SK-N-MC (cell line): ENCODE measurements around the gene MBD5.

Source experiments
- EZH2 ChIP-seq: fragments of 200-600 bp; sonication (generic); IDR thresholded peaks from one replicate; pipeline ENCODE4 v1.6.1; 2017; ENCODE audit warnings: antibody characterized with exemption
- FOXP2 ChIP-seq: optimal IDR thresholded peaks from 2 replicates; pipeline ENCODE3; 2011; ENCODE audit warnings: mild to moderate bottlenecking, moderate library complexity; ENCODE audit not compliant: insufficient read depth; ENCODE audit errors: extremely low read length, control extremely low read depth
- POLR2AphosphoS5 ChIP-seq: IDR thresholded peaks from 2 replicates; pipeline ENCODE4 v1.6.1; 2012; ENCODE audit warnings: mild to moderate bottlenecking, low read depth, low read length, borderline replicate concordance

DNA sequence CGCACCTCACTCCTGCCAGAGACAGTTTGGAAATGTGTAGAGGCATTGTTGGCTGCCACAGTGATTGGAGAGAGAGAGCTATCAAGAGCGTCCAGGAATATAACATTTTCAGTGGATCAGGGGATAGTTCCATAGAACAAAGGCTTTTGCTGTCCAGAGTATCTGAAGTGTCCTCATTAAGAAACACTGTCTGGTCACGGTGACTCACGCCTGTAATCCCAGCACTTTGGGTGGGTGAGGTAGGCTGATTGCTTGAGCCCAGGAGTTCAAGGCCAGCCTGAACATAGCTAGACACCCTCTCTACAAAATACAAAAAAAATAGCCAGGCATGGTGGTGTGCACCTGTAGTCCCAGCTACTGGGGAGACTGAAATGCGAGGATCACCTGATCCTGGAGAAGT, 231.1 kb downstream of the MBD5 start:
- TF ChIP-seq EZH2 (no peak), POLR2AphosphoS5 (no peak), FOXP2 (no peak)
